GM12874 (cell line): Measurements from ENCODE around the gene ZNF335.

ENCODE experiments used
- TF ChIP-seq, protein P1 (sequence below): IDR thresholded peaks from 2 replicates; pipeline ENCODE4 v1.5.1; 2011; ENCODE audit warnings: low read depth, mild to moderate bottlenecking, control low read depth, low read length, moderate library complexity; ENCODE audit not compliant: insufficient read depth

Gene ZNF335

GRCh38 chr20:45958593-45958992, 13.4 kb downstream of the ZNF335 start:
- TF ChIP-seq, protein P1, sequence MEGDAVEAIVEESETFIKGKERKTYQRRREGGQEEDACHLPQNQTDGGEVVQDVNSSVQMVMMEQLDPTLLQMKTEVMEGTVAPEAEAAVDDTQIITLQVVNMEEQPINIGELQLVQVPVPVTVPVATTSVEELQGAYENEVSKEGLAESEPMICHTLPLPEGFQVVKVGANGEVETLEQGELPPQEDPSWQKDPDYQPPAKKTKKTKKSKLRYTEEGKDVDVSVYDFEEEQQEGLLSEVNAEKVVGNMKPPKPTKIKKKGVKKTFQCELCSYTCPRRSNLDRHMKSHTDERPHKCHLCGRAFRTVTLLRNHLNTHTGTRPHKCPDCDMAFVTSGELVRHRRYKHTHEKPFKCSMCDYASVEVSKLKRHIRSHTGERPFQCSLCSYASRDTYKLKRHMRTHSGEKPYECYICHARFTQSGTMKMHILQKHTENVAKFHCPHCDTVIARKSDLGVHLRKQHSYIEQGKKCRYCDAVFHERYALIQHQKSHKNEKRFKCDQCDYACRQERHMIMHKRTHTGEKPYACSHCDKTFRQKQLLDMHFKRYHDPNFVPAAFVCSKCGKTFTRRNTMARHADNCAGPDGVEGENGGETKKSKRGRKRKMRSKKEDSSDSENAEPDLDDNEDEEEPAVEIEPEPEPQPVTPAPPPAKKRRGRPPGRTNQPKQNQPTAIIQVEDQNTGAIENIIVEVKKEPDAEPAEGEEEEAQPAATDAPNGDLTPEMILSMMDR: no peak

- TF ChIP-seq, protein P1: no peak
These were observed 14.7 kb downstream of the ZNF335 start for GRCh38 chr20:45957021-45957941.

- TF ChIP-seq, protein P1: no peak
These were observed 18.3 kb downstream of the ZNF335 start for GRCh38 chr20:45953672-45954071.

DNA sequence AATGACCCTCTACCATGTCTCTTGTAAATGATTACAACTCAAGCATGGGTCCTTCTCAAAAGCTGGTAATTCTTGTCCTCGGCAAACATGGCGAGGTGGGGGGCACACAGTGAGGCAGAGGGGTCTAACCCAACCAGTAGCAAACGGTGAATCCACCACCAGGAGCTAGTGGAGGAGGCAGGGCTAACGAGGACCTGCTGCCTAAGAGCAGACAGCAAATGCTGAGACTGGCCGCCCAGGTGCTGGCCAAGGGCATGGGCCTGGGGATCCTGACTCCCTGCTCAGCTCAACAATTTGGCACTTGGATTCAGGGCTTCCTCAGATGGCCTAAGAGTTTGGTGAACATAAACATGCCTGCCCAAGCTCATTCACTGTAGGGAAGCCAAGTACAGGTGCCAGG, 19.1 kb downstream of the ZNF335 start:
- TF ChIP-seq, protein P1: no peak

- TF ChIP-seq, protein P1: no peak
These were observed 19.8 kb downstream of the ZNF335 start for GRCh38 chr20:45951925-45952834.

- TF ChIP-seq, protein P1: no peak
These were observed 21.7 kb downstream of the ZNF335 start for GRCh38 chr20:45950330-45950646.

- TF ChIP-seq, protein P1: no peak
These were observed 22.3 kb downstream of the ZNF335 start for GRCh38 chr20:45949542-45950329.
